HepG2 (cell line): Measurements from ENCODE around the gene TBC1D4. TPM values are rescaled to one million over a fixed set of nuclear protein-coding genes. Genes with fewer than 3 reads are reported as not detected.

Experiments used
- BATF2 ChIP-seq: sonication (generic); formaldehyde crosslinking; IDR thresholded peaks from 2 replicates; pipeline ENCODE4 v1.8.0; 2022; ENCODE audit warnings: mild to moderate bottlenecking, missing genetic modification reagents, moderate library complexity
- BHLHE40 ChIP-seq: IDR thresholded peaks from 2 replicates; pipeline ENCODE4 v1.6.1; 2011; ENCODE audit warnings: low read length, improper control_type of control experiment
- CC2D1A ChIP-seq: sonication (generic); formaldehyde crosslinking; IDR thresholded peaks from 2 replicates; pipeline ENCODE4 v1.8.1; 2023; ENCODE audit warnings: mild to moderate bottlenecking, missing genetic modification reagents
- E2F1 ChIP-seq: sonication (generic); formaldehyde crosslinking; IDR thresholded peaks from 2 replicates; pipeline ENCODE4 v1.5.0; 2020; ENCODE audit warnings: missing genetic modification reagents
- FOSL2 ChIP-seq: sonication (generic); formaldehyde crosslinking; IDR thresholded peaks from 2 replicates; pipeline ENCODE4 v1.4.0; 2020; ENCODE audit warnings: missing genetic modification reagents
- GATAD2A ChIP-seq: IDR thresholded peaks from 2 replicates; pipeline ENCODE4 v1.6.1; 2016
- KAT8 ChIP-seq: IDR thresholded peaks from 2 replicates; pipeline ENCODE4 v1.6.1; 2016; ENCODE audit warnings: missing genetic modification reagents, missing compliant biosample characterization
- KLF16 ChIP-seq, 2 experiments: sonication (generic) in 1 of 2; formaldehyde crosslinking in 1 of 2; IDR thresholded peaks; 2 replicates each; pipeline versions ENCODE4 v1.6.1 to v1.8.0; 2016 to 2023; ENCODE audit warnings: missing genetic modification reagents in 2 of 2, missing compliant biosample characterization in 1 of 2
- LBX2 ChIP-seq: sonication (generic); formaldehyde crosslinking; IDR thresholded peaks from 2 replicates; pipeline ENCODE4 v1.5.0; 2020; ENCODE audit warnings: missing genetic modification reagents, mild to moderate bottlenecking, borderline replicate concordance
- MAFK ChIP-seq, 2 experiments: IDR thresholded peaks in 1 of 2; conservative IDR thresholded peaks in 1 of 2; 2 replicates each; pipeline ENCODE4 v1.6.1; 2011; ENCODE audit warnings: improper control_type of control experiment in 2 of 2, low read length in 2 of 2
- MBD4 ChIP-seq: IDR thresholded peaks from 2 replicates; pipeline ENCODE4 v1.6.1; 2012; ENCODE audit warnings: low read length, inconsistent platforms, borderline replicate concordance
- NFE2 ChIP-seq: sonication (generic); formaldehyde crosslinking; IDR thresholded peaks from 2 replicates; pipeline ENCODE4 v1.4.0; 2020; ENCODE audit warnings: missing genetic modification reagents
- NFKB2 ChIP-seq: sonication (generic); formaldehyde crosslinking; IDR thresholded peaks from 2 replicates; pipeline ENCODE4 v1.4.0; 2020; ENCODE audit warnings: missing genetic modification reagents, borderline replicate concordance
- NR2C2 ChIP-seq: sonication (generic); formaldehyde crosslinking; IDR thresholded peaks from 2 replicates; pipeline ENCODE4 v1.4.0; 2020; ENCODE audit warnings: missing genetic modification reagents, mild to moderate bottlenecking, moderate library complexity, borderline replicate concordance
- NR3C1 ChIP-seq: sonication (generic); formaldehyde crosslinking; IDR thresholded peaks from 2 replicates; pipeline ENCODE4 v1.4.0; 2020; ENCODE audit warnings: missing genetic modification reagents
- PREB ChIP-seq: sonication (generic); formaldehyde crosslinking; IDR thresholded peaks from 2 replicates; pipeline ENCODE4 v1.4.0; 2020; ENCODE audit warnings: missing genetic modification reagents
- REXO4 ChIP-seq: sonication (generic); formaldehyde crosslinking; IDR thresholded peaks from 2 replicates; pipeline ENCODE4 v1.8.0; 2022; ENCODE audit warnings: missing genetic modification reagents, mild to moderate bottlenecking, borderline replicate concordance
- SALL2 ChIP-seq: sonication (generic); formaldehyde crosslinking; IDR thresholded peaks from 2 replicates; pipeline ENCODE4 v1.8.1; 2023; ENCODE audit warnings: mild to moderate bottlenecking, missing genetic modification reagents, inconsistent platforms
- SAP130 ChIP-seq: IDR thresholded peaks from 2 replicates; pipeline ENCODE4 v1.6.1; 2016; ENCODE audit warnings: low read depth
- TBP ChIP-seq: sonication (generic); formaldehyde crosslinking; IDR thresholded peaks from 2 replicates; pipeline ENCODE4 v1.5.0; 2020; ENCODE audit warnings: missing genetic modification reagents
- ZBTB39 ChIP-seq: sonication (generic); formaldehyde crosslinking; IDR thresholded peaks from 2 replicates; pipeline ENCODE4 v1.5.0; 2020; ENCODE audit warnings: missing genetic modification reagents
- ZNF3 ChIP-seq: IDR thresholded peaks from 2 replicates; pipeline ENCODE4 v1.7.0; 2017; ENCODE audit warnings: inconsistent platforms
- ZNF326 ChIP-seq: sonication (generic); formaldehyde crosslinking; IDR thresholded peaks from 2 replicates; pipeline ENCODE4 v1.4.0; 2020; ENCODE audit warnings: missing genetic modification reagents, borderline replicate concordance
- polyA plus RNA-seq, 8 experiments: library from polyadenylated mRNA; depleted of rRNA in 3 of 8; stranded (reverse) in 7 of 8; unstranded in 1 of 8; fragments of >200 nt; fragmentation: Illumina TruSeq in 4 of 8; extraction: Trizol in 4 of 8; gene quantifications; 2 replicates each; pipeline versions ENCODE4 v1.2.1 to v1.2.3, GENCODE V29; 2011 to 2016; ENCODE audit warnings: low read depth in 4 of 8, missing spikeins in 1 of 8, mixed read lengths in 1 of 8; ENCODE audit not compliant: insufficient read depth in 1 of 8
- total RNA-seq, 5 experiments: library from RNA; depleted of rRNA; stranded (reverse); fragments of >200 nt; fragmentation: Illumina TruSeq; extraction: Trizol; gene quantifications; 2 replicates each; pipeline ENCODE4 v1.2.3, GENCODE V29; 2016; ENCODE audit warnings: low read depth in 1 of 5

TBC1D4 gene
- total and polyA plus RNA-seq, 2 of the 13 experiments (the other 11 are each of a cell fraction or from before 2014, with no cell fraction given), result 35.9 to 64.4 TPM

GRCh38 chr13:75485286-75486062, 3.5 kb upstream of the TBC1D4 start (continued):
- TF ChIP-seq NFE2 (CRISPR knock-in tag), result peak; percentile 66; the same call in 1 of the 2 replicates
- no peak for TF ChIP-seq LBX2 (CRISPR knock-in tag)
- TF ChIP-seq NR3C1 (CRISPR knock-in tag), result no peak
- TF ChIP-seq SAP130 (CRISPR knock-in tag), result peak; percentile 40; the same call in 1 of the 2 replicates
- TF ChIP-seq TBP (CRISPR knock-in tag), result no peak
- no peak for TF ChIP-seq CC2D1A (CRISPR knock-in tag)
- TF ChIP-seq MBD4, result no peak
- peak; percentile 48 for TF ChIP-seq FOSL2 (CRISPR knock-in tag)
- TF ChIP-seq REXO4, result no peak
- no peak for TF ChIP-seq KLF16 (CRISPR knock-in tag; IDR thresholded peaks at IDR 0.05)
- no peak for TF ChIP-seq E2F1 (CRISPR knock-in tag)
- TF ChIP-seq ZNF326 (CRISPR knock-in tag), result no peak
- peak; percentile 8; the same call in 1 of the 2 replicates for TF ChIP-seq KAT8 (CRISPR knock-in tag)
- peak; percentile 72 to 89 for TF ChIP-seq MAFK (conservative IDR thresholded peaks at IDR 0.05 in 1 of 2, IDR thresholded peaks at IDR 0.05 in 1 of 2; ENCODE audit: low read length in 2 of 2)
- TF ChIP-seq ZNF3 (CRISPR knock-in tag), result no peak
- TF ChIP-seq PREB (CRISPR knock-in tag), result no peak
- no peak for TF ChIP-seq NFKB2 (CRISPR knock-in tag)
- no peak for TF ChIP-seq ZBTB39 (CRISPR knock-in tag)
- TF ChIP-seq NR2C2 (CRISPR knock-in tag), result no peak
- TF ChIP-seq SALL2 (CRISPR knock-in tag), result no peak
- no peak for TF ChIP-seq BHLHE40
- TF ChIP-seq GATAD2A, result peak; percentile 44
- TF ChIP-seq BATF2 (CRISPR knock-in tag), result no peak
